SK-N-SH treated with all-trans-retinoic acid at 6 μM for 48 hours (cell line): Measurements from ENCODE around the gene NFIB.

Experiments used
- POU6F1 ChIP-seq: fragments of 250-450 bp; sonication (Bioruptor Pico); IDR thresholded peaks from 2 replicates; pipeline ENCODE4 v1.8.0; 2021; ENCODE audit warnings: low read depth, mild to moderate bottlenecking, moderate library complexity, borderline replicate concordance
- RARB ChIP-seq: fragments of 250-450 bp; sonication (Bioruptor Pico); IDR thresholded peaks from 2 replicates; pipeline ENCODE4 v1.8.0; 2021; ENCODE audit warnings: mild to moderate bottlenecking, moderate library complexity
- SNAI2 ChIP-seq: fragments of 250-450 bp; sonication (Bioruptor Pico); IDR thresholded peaks from 2 replicates; pipeline ENCODE4 v1.5.0; 2020; ENCODE audit warnings: mild to moderate bottlenecking, moderate library complexity
- ZFP3 ChIP-seq: fragments of 250-450 bp; sonication (Bioruptor Pico); IDR thresholded peaks from 2 replicates; pipeline ENCODE4 v1.5.0; 2020; ENCODE audit warnings: mild to moderate bottlenecking, moderate library complexity
- ZNF565 ChIP-seq: fragments of 450-650 bp; formaldehyde crosslinking; conservative IDR thresholded peaks from 2 replicates; pipeline ENCODE4 v1.5.0; 2020; ENCODE audit warnings: low read depth, mild to moderate bottlenecking, moderate library complexity
- TF ChIP-seq, protein P1 (sequence below): fragments of 250-450 bp; sonication (Bioruptor Pico); IDR thresholded peaks from 2 replicates; pipeline ENCODE4 v1.8.0; 2020; ENCODE audit warnings: mild to moderate bottlenecking, moderate library complexity, borderline replicate concordance
- TF ChIP-seq, protein P2 (sequence below): fragments of 250-450 bp; sonication (Bioruptor Pico); IDR thresholded peaks from 2 replicates; pipeline ENCODE4 v1.5.1; 2020; ENCODE audit warnings: low read depth, mild to moderate bottlenecking, moderate library complexity

DNA sequence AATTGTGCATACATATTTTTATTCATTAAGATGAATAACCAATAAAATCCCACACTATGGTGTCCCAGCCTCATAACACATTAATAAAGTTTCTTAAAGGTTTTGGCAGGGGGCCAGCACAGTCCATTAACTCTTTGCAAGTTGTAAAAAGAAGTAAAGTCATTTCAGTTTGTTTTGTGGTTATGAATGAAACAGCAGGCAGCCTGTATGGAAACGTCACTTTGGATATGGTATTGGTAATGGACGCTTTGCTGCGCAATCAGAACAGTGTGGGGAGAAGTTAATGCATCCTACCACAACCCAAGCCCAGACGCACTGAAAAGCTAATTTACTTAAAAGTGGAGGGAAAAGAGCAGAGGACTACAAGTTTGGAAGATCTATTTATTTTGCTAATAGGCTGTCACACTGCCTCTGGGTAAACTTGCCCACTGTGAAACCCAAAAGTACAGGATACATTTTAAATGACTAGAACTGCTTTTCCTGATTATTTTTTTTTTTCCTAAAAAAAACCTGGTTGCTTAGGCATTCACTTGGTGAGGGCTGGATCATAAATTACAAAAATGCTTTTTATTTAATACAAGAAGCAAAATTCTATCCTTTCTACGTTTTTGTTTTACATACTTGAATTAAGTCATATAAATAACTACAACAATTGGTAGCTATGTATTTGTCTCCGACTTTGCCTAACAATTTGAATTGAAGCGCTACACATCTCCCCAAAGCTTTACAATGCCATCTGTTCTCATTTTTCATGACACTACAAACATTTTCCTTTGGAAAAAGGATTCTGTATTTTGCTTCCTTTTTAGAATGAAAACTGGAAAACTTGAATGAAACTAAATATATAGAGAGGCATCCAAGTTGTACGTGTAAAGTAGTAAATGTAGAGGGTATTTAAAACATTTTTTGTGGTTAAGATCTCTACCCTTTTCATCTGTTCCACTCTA, 104.3 kb downstream of the NFIB start:
- TF ChIP-seq RARB (CRISPR knock-in tag) (no peak), ZFP3 (CRISPR knock-in tag) (no peak), SNAI2 (CRISPR knock-in tag) (no peak), POU6F1 (no peak), ZNF565 (no peak)
- TF ChIP-seq, protein P1, sequence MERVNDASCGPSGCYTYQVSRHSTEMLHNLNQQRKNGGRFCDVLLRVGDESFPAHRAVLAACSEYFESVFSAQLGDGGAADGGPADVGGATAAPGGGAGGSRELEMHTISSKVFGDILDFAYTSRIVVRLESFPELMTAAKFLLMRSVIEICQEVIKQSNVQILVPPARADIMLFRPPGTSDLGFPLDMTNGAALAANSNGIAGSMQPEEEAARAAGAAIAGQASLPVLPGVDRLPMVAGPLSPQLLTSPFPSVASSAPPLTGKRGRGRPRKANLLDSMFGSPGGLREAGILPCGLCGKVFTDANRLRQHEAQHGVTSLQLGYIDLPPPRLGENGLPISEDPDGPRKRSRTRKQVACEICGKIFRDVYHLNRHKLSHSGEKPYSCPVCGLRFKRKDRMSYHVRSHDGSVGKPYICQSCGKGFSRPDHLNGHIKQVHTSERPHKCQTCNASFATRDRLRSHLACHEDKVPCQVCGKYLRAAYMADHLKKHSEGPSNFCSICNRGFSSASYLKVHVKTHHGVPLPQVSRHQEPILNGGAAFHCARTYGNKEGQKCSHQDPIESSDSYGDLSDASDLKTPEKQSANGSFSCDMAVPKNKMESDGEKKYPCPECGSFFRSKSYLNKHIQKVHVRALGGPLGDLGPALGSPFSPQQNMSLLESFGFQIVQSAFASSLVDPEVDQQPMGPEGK (CRISPR knock-in tag) = no peak
- TF ChIP-seq, protein P2, sequence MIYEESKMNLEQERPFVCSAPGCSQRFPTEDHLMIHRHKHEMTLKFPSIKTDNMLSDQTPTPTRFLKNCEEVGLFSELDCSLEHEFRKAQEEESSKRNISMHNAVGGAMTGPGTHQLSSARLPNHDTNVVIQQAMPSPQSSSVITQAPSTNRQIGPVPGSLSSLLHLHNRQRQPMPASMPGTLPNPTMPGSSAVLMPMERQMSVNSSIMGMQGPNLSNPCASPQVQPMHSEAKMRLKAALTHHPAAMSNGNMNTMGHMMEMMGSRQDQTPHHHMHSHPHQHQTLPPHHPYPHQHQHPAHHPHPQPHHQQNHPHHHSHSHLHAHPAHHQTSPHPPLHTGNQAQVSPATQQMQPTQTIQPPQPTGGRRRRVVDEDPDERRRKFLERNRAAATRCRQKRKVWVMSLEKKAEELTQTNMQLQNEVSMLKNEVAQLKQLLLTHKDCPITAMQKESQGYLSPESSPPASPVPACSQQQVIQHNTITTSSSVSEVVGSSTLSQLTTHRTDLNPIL (CRISPR knock-in tag) = no peak
